Stimulated activated CD8-positive, alpha-beta memory T cell treated with anti-CD3 and anti-CD28 coated beads, Interleukin-12 subunit alpha, Interleukin-12 subunit beta, amount 100 ng/mL, for 4 hours (primary cell): ENCODE results near the gene RYR2.

Experiments used
- DNase-seq: peaks from one replicate; pipeline ENCODE4 v3.0.0-alpha.2; 2020; ENCODE audit warnings: low read depth

The RYR2 gene

GRCh38 chr1:237032029-237032428 is 10.0 kb upstream of the RYR2 start:
- DNase-seq, result no peak

GRCh38 chr1:237033061-237033460 is 8.9 kb upstream of the RYR2 start:
- no peak for DNase-seq

GRCh38 chr1:237033804-237034203 is 8.2 kb upstream of the RYR2 start:
- DNase-seq, result no peak

- no peak for DNase-seq
Measured at GRCh38 chr1:237035759-237036158, 6.2 kb upstream of the RYR2 start.

GRCh38 chr1:237038211-237038610 is 3.8 kb upstream of the RYR2 start:
- no peak for DNase-seq

- no peak for DNase-seq
Measured at GRCh38 chr1:237040823-237041222, 1.2 kb upstream of the RYR2 start.

- DNase-seq, result no peak
Measured at GRCh38 chr1:237041461-237041794, 556 bp upstream of the RYR2 start.

- DNase-seq, result no peak
Measured at GRCh38 chr1:237042526-237042891, 525 bp downstream of the RYR2 start.

GRCh38 chr1:237042892-237043576 is 1.1 kb downstream of the RYR2 start:
- DNase-seq, result no peak

- DNase-seq, result no peak
Measured at GRCh38 chr1:237043846-237044636, 2.1 kb downstream of the RYR2 start.

GRCh38 chr1:237045278-237046016 is 3.5 kb downstream of the RYR2 start:
- DNase-seq, result no peak

- DNase-seq, result no peak
Measured at GRCh38 chr1:237048803-237049202, 6.8 kb downstream of the RYR2 start.

- no peak for DNase-seq
Measured at GRCh38 chr1:237050185-237050584, 8.2 kb downstream of the RYR2 start.

- DNase-seq, result no peak
Measured at GRCh38 chr1:237050915-237051314, 8.9 kb downstream of the RYR2 start.

- no peak for DNase-seq
Measured at GRCh38 chr1:237054313-237054712, 12.3 kb downstream of the RYR2 start.

- DNase-seq, result no peak
Measured at GRCh38 chr1:237058470-237058869, 16.5 kb downstream of the RYR2 start.

GRCh38 chr1:237059244-237059643 is 17.3 kb downstream of the RYR2 start:
- no peak for DNase-seq

- no peak for DNase-seq
Measured at GRCh38 chr1:237062976-237063375, 21.0 kb downstream of the RYR2 start.

- DNase-seq, result no peak
Measured at GRCh38 chr1:237065903-237066302, 23.9 kb downstream of the RYR2 start.

GRCh38 chr1:237070519-237070918 is 28.5 kb downstream of the RYR2 start:
- no peak for DNase-seq

GRCh38 chr1:237071641-237072420 is 29.8 kb downstream of the RYR2 start:
- DNase-seq, result no peak

- no peak for DNase-seq
Measured at GRCh38 chr1:237074371-237075117, 32.6 kb downstream of the RYR2 start.
